Measurements from ENCODE around the gene NEURL1B. TPM values are rescaled to one million over a fixed set of nuclear protein-coding genes. Genes with fewer than 3 reads are reported as not detected.

The NEURL1B gene
- total RNA-seq, 1 donor from 2014 or later: 30.9 TPM

- TF ChIP-seq POLR2A (IDR thresholded peaks at IDR 0.05): no peak
- TF ChIP-seq POLR2AphosphoS5 (IDR thresholded peaks at IDR 0.05; ENCODE audit: insufficient read depth in 1 of 2, low read depth in 1 of 2): no peak
- TF ChIP-seq CTCF (IDR thresholded peaks at IDR 0.05): no peak
- Histone ChIP-seq H3K36me3 (no peaks in the 10 kb centered on the region), H3K27ac (no peak overlapping the region), H3K9me3 (no peaks in the 10 kb centered on the region), H3K27me3 (no peaks in the 10 kb centered on the region), H3K4me3 (no peak overlapping the region), H3K4me1 (peaks cover 15% of the 10 kb centered on the region)
- DNase-seq (ENCODE audit: extremely low spot score in 2 of 2): no peak
- intact Hi-C loops (cut with DNase I): no loop called here
These were observed 83.5 kb downstream of the NEURL1B start for GRCh38 chr5:172724242-172725183.

- DNase-seq (ENCODE audit: extremely low spot score in 2 of 2): no peak
- TF ChIP-seq CTCF (IDR thresholded peaks at IDR 0.05) (no peak), POLR2AphosphoS5 (IDR thresholded peaks at IDR 0.05; ENCODE audit: insufficient read depth in 1 of 2, low read depth in 1 of 2) (no peak), POLR2A (IDR thresholded peaks at IDR 0.05) (no peak)
- H3K27ac ChIP-seq: no peak overlapping the region
- intact Hi-C loops (cut with DNase I): no loop called here
- H3K36me3 ChIP-seq: no peaks in the 10 kb centered on the region
- no peaks in the 10 kb centered on the region for H3K9me3 ChIP-seq
- H3K4me3 ChIP-seq: no peak overlapping the region
- peaks cover 15% of the 10 kb centered on the region for H3K4me1 ChIP-seq
- no peaks in the 10 kb centered on the region for H3K27me3 ChIP-seq
These were observed 84.2 kb downstream of the NEURL1B start for GRCh38 chr5:172725273-172725672.

GRCh38 chr5:172725785-172726184 lies 84.7 kb downstream of the NEURL1B start:
- intact Hi-C loops (cut with DNase I): no loop called here
- no peak overlapping the region for H3K4me3 ChIP-seq
- TF ChIP-seq POLR2A (IDR thresholded peaks at IDR 0.05) (no peak), CTCF (IDR thresholded peaks at IDR 0.05) (no peak), POLR2AphosphoS5 (IDR thresholded peaks at IDR 0.05; ENCODE audit: insufficient read depth in 1 of 2, low read depth in 1 of 2) (no peak)
- no peaks in the 10 kb centered on the region for H3K36me3 ChIP-seq
- DNase-seq (ENCODE audit: extremely low spot score in 2 of 2): no peak
- no peak overlapping the region for H3K27ac ChIP-seq
- no peaks in the 10 kb centered on the region for H3K9me3 ChIP-seq
- H3K4me1 ChIP-seq: peaks cover 15% of the 10 kb centered on the region
- no peaks in the 10 kb centered on the region for H3K27me3 ChIP-seq

- Histone ChIP-seq H3K36me3 (no peaks in the 10 kb centered on the region), H3K4me1 (peaks cover 12% of the 10 kb centered on the region), H3K27ac (no peak overlapping the region), H3K4me3 (no peak overlapping the region), H3K9me3 (no peaks in the 10 kb centered on the region), H3K27me3 (no peaks in the 10 kb centered on the region)
- intact Hi-C loops (cut with DNase I): no loop called here
- DNase-seq (ENCODE audit: extremely low spot score in 2 of 2): no peak
- TF ChIP-seq POLR2AphosphoS5 (IDR thresholded peaks at IDR 0.05; ENCODE audit: insufficient read depth in 1 of 2, low read depth in 1 of 2) (no peak), POLR2A (IDR thresholded peaks at IDR 0.05) (no peak), CTCF (IDR thresholded peaks at IDR 0.05) (no peak)
These were observed 85.9 kb downstream of the NEURL1B start for GRCh38 chr5:172726966-172727365.

- intact Hi-C loops (cut with DNase I): no loop called here
- Histone ChIP-seq H3K4me1 (peaks cover 12% of the 10 kb centered on the region), H3K27me3 (no peaks in the 10 kb centered on the region), H3K9me3 (no peaks in the 10 kb centered on the region), H3K27ac (no peak overlapping the region), H3K4me3 (no peak overlapping the region), H3K36me3 (no peaks in the 10 kb centered on the region)
- TF ChIP-seq CTCF (IDR thresholded peaks at IDR 0.05) (no peak), POLR2A (IDR thresholded peaks at IDR 0.05) (no peak), POLR2AphosphoS5 (IDR thresholded peaks at IDR 0.05; ENCODE audit: insufficient read depth in 1 of 2, low read depth in 1 of 2) (no peak)
- no peak for DNase-seq (ENCODE audit: extremely low spot score in 2 of 2)
These were observed 86.5 kb downstream of the NEURL1B start for GRCh38 chr5:172727551-172727950.
